Thyroid gland (tissue), 4 donors: ENCODE data around the gene KIRREL3. TPM values are rescaled to one million over a fixed set of nuclear protein-coding genes. Genes with fewer than 3 reads are reported as not detected.

Experiments
- DNase-seq, 2 donors: peaks; one replicate each; pipeline ENCODE4 v3.0.0-alpha.2; 2019
- H3K27ac ChIP-seq, 3 donors: fragments of 200-600 bp; sonication (generic); 1 replicate in 2 of 3; 2 replicates in 1 of 3; pipeline ENCODE4 v1.5.1; 2016 to 2019; ENCODE audit warnings: mild to moderate bottlenecking in 1 of 3, moderate library complexity in 1 of 3
- H3K27me3 ChIP-seq: fragments of 200-600 bp; sonication (generic); one replicate; pipeline ENCODE4 v1.5.1; 2019
- H3K36me3 ChIP-seq, 2 donors: fragments of 200-600 bp; sonication (generic); one replicate each; pipeline ENCODE4 v1.5.1; 2016 to 2019
- H3K4me1 ChIP-seq, 2 donors: fragments of 200-600 bp; sonication (generic); one replicate each; pipeline ENCODE4 v1.5.1; 2017 to 2019
- H3K4me3 ChIP-seq, 3 donors: fragments of 200-600 bp; sonication (generic); replicated peaks in 1 of 3; 1 replicate in 2 of 3; 2 replicates in 1 of 3; pipeline ENCODE4 v1.5.1; 2016; ENCODE audit warnings: mild to moderate bottlenecking in 1 of 3
- H3K9me3 ChIP-seq: fragments of 200-600 bp; sonication (generic); one replicate; pipeline ENCODE4 v1.5.1; 2017
- POLR2A ChIP-seq, 2 donors: fragments of 450-650 bp; IDR thresholded peaks; one replicate each; pipeline ENCODE4 v1.6.1; 2017; ENCODE audit warnings: antibody characterized with exemption in 2 of 2, mild to moderate bottlenecking in 2 of 2, moderate library complexity in 1 of 2
- WGBS, 2 donors: methylation state at CpG; one replicate each; pipeline ENCODE4 v1.1.5; 2017; 5-methylcytosine and 5-hydroxymethylcytosine counted together
- intact Hi-C: fragments of 100-400 bp; cut with DNase I; formaldehyde crosslinking; loops from one replicate; pipeline ENCODE4 v1.15.1; 2023
- total RNA-seq, 4 donors: library from RNA; depleted of rRNA; stranded (reverse); fragments of >200 nt; gene quantifications; one replicate each; pipeline ENCODE4 v1.2.3, GENCODE V29; 2016
- TF ChIP-seq, protein P1 (sequence below), 6 experiments: fragments of 200-600 bp in 3 of 6; fragments of 450-650 bp in 3 of 6; sonication (generic) in 3 of 6; IDR thresholded peaks; one replicate each; pipeline ENCODE4 v1.5.1; 2016 to 2019; ENCODE audit warnings: antibody characterized with exemption in 6 of 6, mild to moderate bottlenecking in 2 of 6, inconsistent platforms in 1 of 6, moderate library complexity in 1 of 6

Gene KIRREL3
- total RNA-seq, 4 donors from 2014 or later = 0.78 TPM; not detected in 3

DNA sequence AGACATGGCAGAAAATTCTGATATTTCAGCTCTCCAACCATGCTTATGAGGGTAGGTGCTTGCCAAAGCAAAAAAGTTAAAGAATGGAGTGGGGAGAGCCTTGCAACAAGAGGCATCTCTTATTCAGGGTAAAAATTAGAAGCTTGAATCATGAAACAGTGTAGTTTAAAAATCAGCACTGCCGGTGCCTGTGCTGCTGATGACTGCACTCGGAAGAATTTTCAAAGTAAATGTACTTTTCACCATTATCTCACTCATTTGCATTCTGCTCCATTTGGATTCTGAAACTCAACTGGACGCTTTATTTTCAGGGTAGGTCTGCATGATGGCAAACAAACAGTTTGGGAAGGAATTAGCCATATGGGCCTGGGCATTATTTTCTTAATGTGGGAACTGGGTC is 126.3 kb downstream of the KIRREL3 start:
- intact Hi-C loops = no loop called here
- WGBS, 2 donors = 87 to 92% methylated on average over 3 of the region's 3 CpGs
- Histone ChIP-seq H3K4me3 (no peak overlapping the region), H3K4me1 (no peaks in the 10 kb centered on the region), H3K27me3 (no peaks in the 10 kb centered on the region), H3K9me3 (no peaks in the 10 kb centered on the region), H3K27ac (no peak overlapping the region), H3K36me3 (no peaks in the 10 kb centered on the region)
- no peak for TF ChIP-seq POLR2A (IDR thresholded peaks at IDR 0.05)
- TF ChIP-seq, protein P1, sequence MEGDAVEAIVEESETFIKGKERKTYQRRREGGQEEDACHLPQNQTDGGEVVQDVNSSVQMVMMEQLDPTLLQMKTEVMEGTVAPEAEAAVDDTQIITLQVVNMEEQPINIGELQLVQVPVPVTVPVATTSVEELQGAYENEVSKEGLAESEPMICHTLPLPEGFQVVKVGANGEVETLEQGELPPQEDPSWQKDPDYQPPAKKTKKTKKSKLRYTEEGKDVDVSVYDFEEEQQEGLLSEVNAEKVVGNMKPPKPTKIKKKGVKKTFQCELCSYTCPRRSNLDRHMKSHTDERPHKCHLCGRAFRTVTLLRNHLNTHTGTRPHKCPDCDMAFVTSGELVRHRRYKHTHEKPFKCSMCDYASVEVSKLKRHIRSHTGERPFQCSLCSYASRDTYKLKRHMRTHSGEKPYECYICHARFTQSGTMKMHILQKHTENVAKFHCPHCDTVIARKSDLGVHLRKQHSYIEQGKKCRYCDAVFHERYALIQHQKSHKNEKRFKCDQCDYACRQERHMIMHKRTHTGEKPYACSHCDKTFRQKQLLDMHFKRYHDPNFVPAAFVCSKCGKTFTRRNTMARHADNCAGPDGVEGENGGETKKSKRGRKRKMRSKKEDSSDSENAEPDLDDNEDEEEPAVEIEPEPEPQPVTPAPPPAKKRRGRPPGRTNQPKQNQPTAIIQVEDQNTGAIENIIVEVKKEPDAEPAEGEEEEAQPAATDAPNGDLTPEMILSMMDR (IDR thresholded peaks at IDR 0.05) = no peak
- DNase-seq = no peak

DNA sequence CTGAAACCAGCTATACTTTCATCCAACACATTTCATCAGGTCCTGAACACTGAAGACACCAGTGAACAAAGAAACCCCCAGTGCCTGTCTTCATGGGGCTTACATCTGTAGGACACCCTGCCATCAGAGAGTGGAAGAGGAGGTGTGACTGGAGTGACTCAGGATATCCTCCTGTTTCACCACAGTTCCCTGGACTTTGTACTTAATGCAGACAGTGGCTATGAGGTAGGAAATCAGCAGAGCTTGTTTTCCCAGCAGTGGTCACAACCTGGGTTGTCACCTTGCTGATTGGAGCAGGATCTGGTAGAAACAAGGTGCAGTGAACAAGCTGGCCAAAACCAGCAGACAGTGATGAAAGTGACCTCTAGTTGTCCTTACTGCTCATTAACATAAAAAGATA is 128.8 kb downstream of the KIRREL3 start:
- Histone ChIP-seq H3K36me3 (no peaks in the 10 kb centered on the region), H3K27ac (no peak overlapping the region), H3K4me3 (no peak overlapping the region), H3K27me3 (no peaks in the 10 kb centered on the region), H3K4me1 (no peaks in the 10 kb centered on the region), H3K9me3 (no peaks in the 10 kb centered on the region)
- no peak for DNase-seq
- intact Hi-C loops = no loop called here
- no peak for TF ChIP-seq POLR2A (IDR thresholded peaks at IDR 0.05)
- TF ChIP-seq, protein P1 (IDR thresholded peaks at IDR 0.05) = no peak

DNA sequence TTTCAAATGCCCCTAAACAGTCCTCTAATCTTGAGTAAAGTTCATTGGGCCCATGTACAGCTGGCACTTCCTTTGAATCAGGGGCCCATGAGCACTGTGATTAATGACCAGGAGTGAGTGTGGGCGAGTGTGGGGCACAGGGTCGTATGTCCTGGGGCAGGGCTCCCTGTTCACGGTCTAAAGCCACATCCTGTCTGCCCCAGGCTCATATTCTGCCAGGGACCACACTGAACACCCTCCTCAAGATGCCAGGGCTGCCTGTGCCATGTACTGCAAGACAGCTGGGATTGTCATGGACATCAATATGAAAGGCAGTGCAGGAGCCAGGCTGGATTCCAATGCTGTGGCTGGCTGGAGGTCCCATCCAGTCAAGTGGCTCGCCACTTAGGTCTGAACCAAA is 130.5 kb downstream of the KIRREL3 start:
- WGBS, 2 donors = 50 to 69% methylated on average over 1 to 4 of the region's 4 CpGs

DNA sequence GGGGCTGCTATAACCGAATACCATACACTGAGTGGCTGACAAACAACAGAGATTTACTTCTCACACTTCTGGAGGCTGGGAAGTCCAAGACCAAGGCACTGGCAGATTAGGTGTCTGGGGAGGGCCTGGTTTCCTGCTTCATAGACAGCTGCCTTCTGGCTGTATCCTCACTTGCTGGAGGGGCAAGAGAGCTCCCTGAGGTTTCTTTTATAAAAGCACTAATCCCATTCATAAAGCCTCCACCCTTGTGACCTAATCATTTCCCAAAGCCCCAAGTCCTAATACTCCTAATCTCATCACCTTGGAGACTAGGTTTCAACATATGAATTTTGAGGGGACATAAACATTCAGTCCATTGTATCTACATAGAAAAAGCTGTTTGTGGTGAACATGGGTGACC is 131.8 kb downstream of the KIRREL3 start:
- no peak for DNase-seq
- no peaks in the 10 kb centered on the region for H3K9me3 ChIP-seq
- H3K4me3 ChIP-seq = no peak overlapping the region
- no peaks in the 10 kb centered on the region for H3K36me3 ChIP-seq
- H3K4me1 ChIP-seq = no peaks in the 10 kb centered on the region
- intact Hi-C loops = loop anchor here (10.0 kb wide), 1 partner anchor 144 kb away; no protein-coding TSS in a partner anchor
- WGBS, 2 donors = 56 to 75% methylated on average over 1 of the region's 1 CpG
- no peaks in the 10 kb centered on the region for H3K27me3 ChIP-seq
- no peak overlapping the region for H3K27ac ChIP-seq
- TF ChIP-seq, protein P1 (IDR thresholded peaks at IDR 0.05) = no peak
- TF ChIP-seq POLR2A (IDR thresholded peaks at IDR 0.05) = no peak

More for the DNA sequence above, 130.5 kb downstream of the KIRREL3 start:
- TF ChIP-seq, protein P1 (IDR thresholded peaks at IDR 0.05) = no peak
- no peak for TF ChIP-seq POLR2A (IDR thresholded peaks at IDR 0.05)
- DNase-seq = no peak
- Histone ChIP-seq H3K4me1 (no peaks in the 10 kb centered on the region), H3K9me3 (no peaks in the 10 kb centered on the region), H3K27ac (no peak overlapping the region), H3K27me3 (no peaks in the 10 kb centered on the region), H3K4me3 (no peak overlapping the region), H3K36me3 (no peaks in the 10 kb centered on the region)
- intact Hi-C loops = no loop called here

DNA sequence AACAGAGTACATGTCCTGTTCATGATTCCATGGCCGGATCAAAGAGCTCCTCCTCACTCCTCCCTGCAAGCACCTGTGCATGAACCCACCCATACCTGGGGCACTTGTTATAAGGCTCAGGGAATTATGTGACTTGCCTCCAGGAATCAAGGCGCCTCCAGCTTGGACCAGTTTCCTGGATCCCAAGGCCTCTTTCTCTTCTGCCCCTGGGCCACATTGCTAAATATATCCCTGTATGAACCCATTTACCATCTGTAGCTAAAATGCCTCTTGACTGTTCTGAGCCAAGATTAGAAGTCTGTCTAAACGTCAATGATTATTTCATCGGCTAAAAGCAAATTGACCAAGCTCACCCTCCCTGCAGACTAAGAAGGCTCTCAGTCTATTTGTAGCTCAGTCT is 135.6 kb downstream of the KIRREL3 start:
- no peak overlapping the region for H3K27ac ChIP-seq
- DNase-seq = no peak
- 71 to 85% methylated on average over 4 of the region's 4 CpGs for WGBS, 2 donors
- no peaks in the 10 kb centered on the region for H3K27me3 ChIP-seq
- H3K9me3 ChIP-seq = no peaks in the 10 kb centered on the region
- no peak for TF ChIP-seq POLR2A (IDR thresholded peaks at IDR 0.05)
- TF ChIP-seq, protein P1 (IDR thresholded peaks at IDR 0.05) = no peak
- H3K4me3 ChIP-seq = no peak overlapping the region
- H3K36me3 ChIP-seq = no peaks in the 10 kb centered on the region
- intact Hi-C loops = loop anchor here (10.0 kb wide), 1 partner anchor 140 kb away; no protein-coding TSS in a partner anchor
- H3K4me1 ChIP-seq = no peaks in the 10 kb centered on the region
